Measurements from ENCODE around the gene TACC2. TPM values are rescaled to one million over a fixed set of nuclear protein-coding genes. Genes with fewer than 3 reads are reported as not detected.

TACC2 gene
- total RNA-seq, 4 donors from 2014 or later: 63.1 to 102 (median 74.9) TPM

DNA sequence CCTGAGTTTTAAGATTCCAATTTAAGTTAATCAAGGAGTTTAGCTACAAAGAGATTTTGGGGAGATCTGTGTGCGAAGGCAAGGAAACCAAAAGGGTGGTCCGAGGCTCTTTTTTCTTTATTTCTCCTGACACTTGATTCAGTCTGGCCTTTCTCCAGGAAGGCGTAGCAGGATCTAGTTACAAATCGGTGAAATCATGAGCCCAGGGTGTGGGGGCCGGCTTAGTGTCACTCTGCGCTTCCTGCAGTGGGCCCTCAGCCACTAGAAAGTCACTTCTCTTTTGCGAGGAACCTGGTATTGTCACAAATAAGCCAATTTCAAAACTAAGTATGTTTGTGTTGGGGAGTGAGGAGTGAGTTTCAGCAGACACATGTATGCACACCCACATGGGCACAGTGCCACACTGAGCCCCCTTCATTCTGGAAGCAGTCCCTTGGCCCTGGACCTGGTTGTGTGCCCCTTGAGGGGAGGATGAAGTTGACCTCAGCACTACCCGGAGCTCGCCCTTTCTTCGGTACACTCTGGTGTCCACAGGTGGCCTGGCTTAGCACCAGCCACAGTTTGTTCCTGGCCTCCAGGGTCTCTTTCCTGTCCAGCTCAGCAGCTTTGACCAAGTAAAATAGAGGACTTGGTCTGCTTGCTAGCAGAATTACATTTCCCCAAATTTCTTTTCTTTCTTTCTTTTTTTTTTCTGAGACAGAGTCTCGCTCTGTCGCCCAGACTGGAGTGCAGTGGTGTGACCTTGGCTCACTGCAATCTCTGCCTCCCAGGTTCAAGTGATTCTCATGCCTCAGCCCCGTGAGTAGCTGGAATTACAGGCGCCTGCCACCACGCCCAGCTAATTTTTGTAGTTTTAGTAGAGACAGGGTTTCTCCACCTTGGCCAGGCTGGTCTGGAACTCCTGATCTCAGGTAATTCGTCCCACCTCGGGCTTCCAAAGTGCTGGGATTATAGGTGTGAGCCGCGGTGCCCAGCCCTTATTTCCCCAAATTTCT is 198.2 kb downstream of the TACC2 start:
- TF ChIP-seq EP300 (IDR thresholded peaks at IDR 0.05) (no peak), CTCF (IDR thresholded peaks at IDR 0.05) (no peak), POLR2A (IDR thresholded peaks at IDR 0.05) (no peak), POLR2AphosphoS5 (IDR thresholded peaks at IDR 0.05) (no peak)
- Histone ChIP-seq H3K9me3 (no peaks in the 10 kb centered on the region), H3K4me3 (no peak overlapping the region), H3K27me3 (no peaks in the 10 kb centered on the region), H3K4me1 (peaks cover 0 to 80% (median 18%) of the 10 kb centered on the region in 3 donors), H3K36me3 (peaks cover 0 to 5% of the 10 kb centered on the region in 2 donors), H3K27ac (peak overlapping the region in 3 of 4 donors; percentile 37 to 68 (median 52))
- WGBS, 2 donors (ENCODE audit: low coverage in 1 of 2): 60 to 71% methylated on average over 9 to 19 of the region's 19 CpGs
- ATAC-seq: no peak

DNA sequence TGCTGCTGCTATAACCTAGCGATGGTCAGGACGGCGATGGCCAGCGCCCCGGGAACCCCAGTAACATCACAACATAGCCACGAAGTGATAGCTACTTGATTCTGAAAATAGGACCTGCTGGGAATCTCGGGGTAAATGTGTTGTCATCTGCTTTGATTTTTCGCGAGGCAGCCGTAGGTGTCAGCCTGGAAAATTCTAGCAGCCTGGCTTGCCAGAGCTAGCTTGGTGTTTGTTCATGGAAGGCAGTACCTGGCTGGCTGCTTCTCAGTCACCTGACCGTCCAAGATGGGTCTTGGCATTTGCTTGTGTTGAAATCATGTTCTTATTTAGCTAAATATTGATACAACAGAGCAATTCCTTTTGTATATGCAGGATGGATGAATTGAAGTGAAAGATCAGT is 199.7 kb downstream of the TACC2 start:
- Histone ChIP-seq H3K36me3 (peaks cover 0 to 5% of the 10 kb centered on the region in 2 donors), H3K9me3 (no peaks in the 10 kb centered on the region), H3K27me3 (no peaks in the 10 kb centered on the region), H3K27ac (peak overlapping the region in 3 of 4 donors; percentile 40 to 68 (median 52)), H3K4me3 (no peak overlapping the region), H3K4me1 (peaks cover 0 to 78% (median 14%) of the 10 kb centered on the region in 3 donors)
- 33 to 67% methylated on average over 1 to 4 of the region's 11 CpGs for WGBS, 2 donors (ENCODE audit: low coverage in 1 of 2)
- TF ChIP-seq EP300 (IDR thresholded peaks at IDR 0.05) (no peak), CTCF (IDR thresholded peaks at IDR 0.05) (no peak), POLR2A (IDR thresholded peaks at IDR 0.05) (no peak), POLR2AphosphoS5 (IDR thresholded peaks at IDR 0.05) (no peak)
- peak; percentile 27 for ATAC-seq

GRCh38 chr10:122189185-122189584 is 200.2 kb downstream of the TACC2 start:
- no peaks in the 10 kb centered on the region for H3K9me3 ChIP-seq
- H3K4me1 ChIP-seq: peaks cover 0 to 73% (median 13%) of the 10 kb centered on the region in 3 donors
- ATAC-seq: no peak
- H3K4me3 ChIP-seq: no peak overlapping the region
- WGBS, 2 donors (ENCODE audit: low coverage in 1 of 2): 65 to 86% methylated on average over 4 to 5 of the region's 5 CpGs
- TF ChIP-seq EP300 (IDR thresholded peaks at IDR 0.05) (no peak), POLR2AphosphoS5 (IDR thresholded peaks at IDR 0.05) (no peak), CTCF (IDR thresholded peaks at IDR 0.05) (no peak), POLR2A (IDR thresholded peaks at IDR 0.05) (no peak)
- peaks cover 0 to 5% of the 10 kb centered on the region in 2 donors for H3K36me3 ChIP-seq
- H3K27ac ChIP-seq: peak overlapping the region in 3 of 4 donors; percentile 52 to 68 (median 53)
- no peaks in the 10 kb centered on the region for H3K27me3 ChIP-seq

DNA sequence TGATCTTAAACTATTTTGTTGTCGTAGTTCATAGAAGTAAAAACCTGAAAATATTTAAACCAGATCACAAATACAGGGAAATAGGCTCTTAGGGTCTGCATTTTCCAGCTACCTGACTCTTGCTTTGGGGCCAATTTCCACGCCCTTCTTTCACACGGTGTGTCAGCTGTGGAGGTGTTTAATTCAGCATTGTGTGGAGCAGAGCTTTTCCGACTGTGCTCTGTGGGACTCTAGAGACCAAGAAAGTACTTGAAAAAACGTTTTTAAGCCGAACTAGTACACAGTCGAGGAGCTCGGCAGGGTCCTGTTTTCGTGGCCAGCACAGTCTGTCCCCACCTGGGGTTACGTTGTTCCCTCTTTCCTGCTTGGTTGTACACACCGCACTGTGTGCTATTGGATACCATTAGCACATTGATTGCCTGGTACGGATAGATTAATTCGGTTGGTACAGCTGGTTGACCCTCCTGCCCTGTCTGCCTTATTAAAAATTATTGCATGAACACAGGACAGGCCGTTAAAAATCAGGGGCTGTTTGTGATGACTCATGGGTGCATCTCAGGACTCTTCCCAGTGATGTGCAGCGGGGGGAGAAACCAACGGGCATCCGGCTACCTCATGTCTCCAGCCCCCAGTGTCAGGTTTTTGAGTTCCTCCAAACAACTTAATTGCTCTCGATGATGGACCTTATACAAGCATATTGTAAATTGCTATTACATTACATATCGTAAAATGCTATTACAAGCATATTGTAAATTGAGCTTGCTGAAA is 201.4 kb downstream of the TACC2 start:
- TF ChIP-seq POLR2A (IDR thresholded peaks at IDR 0.05): no peak
- TF ChIP-seq CTCF (IDR thresholded peaks at IDR 0.05): no peak
- no peak for TF ChIP-seq POLR2AphosphoS5 (IDR thresholded peaks at IDR 0.05)
- Histone ChIP-seq H3K4me1 (peaks cover 0 to 72% (median 13%) of the 10 kb centered on the region in 3 donors), H3K27ac (peak overlapping the region in 3 of 4 donors; percentile 26 to 57 (median 53)), H3K36me3 (peaks cover 0 to 12% of the 10 kb centered on the region in 2 donors), H3K4me3 (no peak overlapping the region), H3K27me3 (no peaks in the 10 kb centered on the region), H3K9me3 (no peaks in the 10 kb centered on the region)
- ATAC-seq: no peak
- 37 to 71% methylated on average over 15 to 19 of the region's 19 CpGs for WGBS, 2 donors (ENCODE audit: low coverage in 1 of 2)

Measured in gastroesophageal sphincter (tissue), 4 donors.